H4 (cell line): ENCODE measurements around the gene GRN. TPM values are rescaled to one million over a fixed set of nuclear protein-coding genes. Genes with fewer than 3 reads are reported as not detected.
"Not testable (repeated sequence)": the region's sequence is repeated elsewhere in the genome, so short reads cannot be mapped to it uniquely, and the experiment has no call there.

Source experiments
- DNase-seq: peaks from one replicate; pipeline ENCODE4 v3.0.0-alpha.2; 2015; ENCODE audit warnings: low spot score
- total RNA-seq: library from RNA; depleted of rRNA; stranded (reverse); fragments of >200 nt; shearing (Covaris generic); gene quantifications from 2 replicates; pipeline ENCODE4 v1.2.3, GENCODE V29; 2014

Gene GRN
- total RNA-seq, 1 experiment from 2014 or later: 134 TPM

DNA sequence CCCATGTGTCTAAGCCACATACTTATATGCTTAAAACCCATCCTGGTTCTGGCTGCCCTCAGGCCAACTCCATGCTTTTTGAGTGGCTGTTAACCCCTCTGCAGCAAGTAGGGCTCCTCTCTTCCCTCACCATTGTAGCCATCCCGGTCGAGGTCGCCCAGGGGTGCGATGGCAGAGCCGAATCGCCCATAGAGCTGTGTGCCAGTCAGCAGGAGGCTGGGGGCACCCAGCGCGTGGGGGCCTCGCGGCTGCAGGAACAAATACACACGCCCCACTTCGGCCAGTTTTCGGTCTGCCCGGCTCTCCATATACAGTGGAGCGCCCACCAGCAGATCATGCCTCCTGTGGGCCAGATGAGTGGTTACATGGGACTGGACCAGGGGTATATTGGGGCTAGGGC lies 38.3 kb downstream of the GRN start:
- DNase-seq: no peak

DNA sequence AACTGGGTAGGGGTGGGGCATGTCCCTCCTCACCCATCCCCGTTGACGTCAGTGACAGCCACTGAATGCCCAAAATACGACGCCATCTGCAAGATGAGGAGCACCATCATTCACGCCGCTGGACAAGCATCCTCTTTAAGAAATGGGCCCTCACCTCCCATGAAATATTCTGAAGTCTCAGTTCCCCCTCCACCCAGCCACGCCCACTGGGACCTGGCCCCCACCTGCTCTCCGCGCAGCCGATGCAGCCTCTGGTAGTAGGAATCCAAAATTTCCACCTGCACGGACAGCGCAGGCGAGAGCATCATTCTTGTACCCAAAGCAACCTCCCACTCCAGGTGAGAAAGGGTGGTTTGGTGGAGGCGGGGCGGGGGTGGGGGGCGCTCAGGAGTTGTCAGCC lies 38.8 kb downstream of the GRN start:
- DNase-seq: no peak

DNA sequence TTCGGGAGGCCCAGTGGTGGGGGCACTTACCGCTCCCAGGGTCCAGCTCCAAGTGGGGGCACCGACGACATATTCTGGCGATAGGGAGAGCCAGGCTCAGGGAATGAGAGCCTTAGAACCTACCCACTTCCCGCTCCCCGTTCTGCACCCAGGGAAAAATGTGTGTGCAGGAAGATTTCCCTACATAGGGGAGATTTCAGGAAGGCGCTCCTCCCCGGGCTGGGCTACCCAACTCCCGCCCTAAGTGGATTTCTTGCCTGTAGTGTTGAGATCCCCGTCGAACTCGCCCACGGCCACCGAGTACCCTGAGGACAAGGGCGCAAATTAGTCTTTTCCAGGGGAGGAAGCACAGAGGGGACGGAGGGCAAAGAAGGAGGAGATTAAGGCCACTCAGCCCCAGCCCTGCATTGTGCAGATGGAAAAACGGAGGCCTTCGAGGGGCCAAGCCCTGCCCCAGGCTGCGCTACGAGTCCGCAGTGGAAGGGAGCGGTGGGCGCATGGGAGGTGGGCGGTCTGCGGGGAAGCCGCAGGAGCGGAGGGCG lies 39.2 kb downstream of the GRN start:
- no peak for DNase-seq

DNA sequence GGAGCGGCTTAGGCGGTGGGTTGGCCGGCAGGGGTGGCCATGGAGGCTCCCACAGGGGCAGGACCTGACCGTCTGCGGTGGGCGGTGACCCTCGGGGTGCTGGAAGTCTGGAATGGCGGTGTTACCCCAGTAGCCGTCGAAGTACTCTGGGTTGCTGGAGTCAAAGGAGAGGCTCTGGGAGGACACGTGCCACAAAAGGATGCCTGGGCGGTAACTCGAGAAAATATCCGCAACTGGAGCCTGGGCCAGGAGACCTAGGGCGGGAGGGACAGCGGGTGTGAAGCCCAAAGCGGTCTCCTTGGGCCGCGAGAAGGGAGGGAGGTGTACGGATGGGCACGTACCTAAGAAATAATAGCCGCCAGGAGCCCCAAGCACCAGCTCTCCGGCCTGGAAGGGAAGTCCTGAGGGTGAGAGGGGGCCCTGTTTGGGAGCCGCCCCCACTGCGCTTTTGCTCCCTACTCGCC lies 39.8 kb downstream of the GRN start:
- DNase-seq: no peak

DNA sequence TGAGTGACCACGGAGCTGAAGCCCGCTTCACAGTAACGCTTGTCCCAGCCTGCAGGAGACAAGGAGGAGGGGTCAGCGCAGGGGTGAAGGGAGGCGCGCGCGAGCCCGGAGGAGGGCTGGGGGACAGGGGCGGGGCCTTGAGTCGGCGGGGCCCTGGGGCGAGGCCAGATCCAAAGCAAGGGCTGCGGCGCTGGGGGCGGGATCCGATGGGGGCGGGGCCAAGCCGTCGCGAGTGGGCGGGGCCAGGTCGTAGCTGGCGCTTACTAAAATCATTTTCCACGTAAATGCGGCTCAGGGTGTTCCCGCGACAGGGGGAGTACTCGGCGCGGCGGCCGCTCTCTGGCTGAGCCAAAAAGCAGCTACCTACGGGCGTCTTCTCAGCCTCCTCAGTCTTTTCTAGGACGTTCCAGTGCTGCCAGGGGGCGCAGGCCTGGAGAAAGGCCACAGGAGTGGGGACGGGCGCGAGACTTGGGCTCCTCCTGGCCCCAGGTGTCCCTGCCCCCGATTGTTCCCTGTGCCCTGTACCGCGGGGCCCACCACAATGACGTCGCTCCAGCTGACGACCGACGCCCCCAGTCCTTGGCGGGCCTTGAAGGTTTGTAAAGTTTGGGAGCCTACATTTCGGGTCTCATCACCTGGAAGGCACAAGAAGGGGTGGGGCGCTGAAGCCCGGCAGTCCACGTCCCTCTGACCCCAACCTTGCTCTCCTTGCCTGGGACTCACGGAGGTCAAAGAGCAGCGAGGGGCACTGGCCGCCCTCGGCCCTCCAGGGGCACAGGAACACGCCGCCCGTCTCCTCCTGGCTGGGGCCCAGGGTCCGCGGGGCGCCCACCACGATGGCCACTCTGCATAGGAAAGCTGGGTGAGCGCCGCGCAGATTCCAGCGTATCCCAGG lies 40.4 kb downstream of the GRN start:
- peak; percentile 64 for DNase-seq

DNA sequence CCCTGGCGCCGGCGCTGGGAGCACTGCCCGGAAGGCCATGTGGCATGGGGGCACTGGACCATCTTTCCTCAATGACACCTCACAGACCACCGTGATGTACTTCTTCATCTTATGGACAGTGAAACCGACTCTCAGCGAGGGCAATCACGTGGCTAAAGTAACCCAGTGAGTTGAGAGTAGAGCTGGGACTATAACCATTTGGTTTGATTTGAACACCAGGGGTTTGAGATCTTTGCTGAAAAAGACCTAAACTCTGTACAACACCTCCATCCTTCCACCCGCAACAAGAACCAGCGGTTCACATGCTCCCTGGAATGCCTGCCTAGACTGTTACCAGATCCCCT lies 41.1 kb downstream of the GRN start:
- no peak for DNase-seq

DNA sequence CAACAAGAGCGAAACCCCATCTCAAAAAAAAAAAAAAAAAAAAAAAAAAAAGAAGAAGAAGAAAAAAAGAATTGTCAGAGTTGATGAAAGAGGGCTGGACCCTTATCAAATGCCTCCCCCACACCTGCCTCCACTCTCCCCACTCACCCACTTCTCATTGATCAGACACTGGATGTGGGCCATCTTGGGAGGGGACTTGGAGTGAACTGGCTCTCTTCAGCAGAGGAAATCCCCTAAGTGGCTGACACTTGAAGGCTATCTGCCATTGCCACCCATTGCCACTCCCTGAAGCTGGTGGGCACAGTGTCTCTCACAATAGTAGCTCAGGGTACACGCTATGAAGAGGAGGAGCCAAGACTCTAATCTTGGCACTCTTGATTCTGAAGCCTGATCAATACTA lies 42.7 kb downstream of the GRN start:
- DNase-seq: no peak

DNA sequence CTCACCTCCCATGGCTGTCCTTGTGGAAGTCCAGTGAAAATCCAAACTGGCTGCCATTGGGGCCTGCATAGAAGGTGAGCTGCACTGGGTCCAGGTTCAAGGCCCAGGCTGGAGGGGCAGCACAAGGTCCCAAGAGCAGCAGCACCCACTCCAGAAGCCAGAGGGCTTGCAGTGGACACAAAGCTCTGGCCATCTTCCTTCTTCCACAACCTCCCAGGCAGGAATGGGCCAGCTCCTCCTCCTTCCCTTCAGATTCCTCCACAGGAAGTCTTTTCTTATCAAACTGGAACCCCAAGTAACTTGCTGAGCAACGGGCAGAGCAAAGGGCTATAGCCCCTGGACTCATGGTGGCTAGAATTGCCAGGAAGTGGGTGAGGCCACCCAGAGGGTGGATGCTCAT lies 44.2 kb downstream of the GRN start, which contains the start of gene ITGA2B:
ITGA2B (minus strand) TSS at position 369 of the 400 bp plus-strand sequence; CDS start at position 193, 176 bp downstream.
- DNase-seq: no peak

DNA sequence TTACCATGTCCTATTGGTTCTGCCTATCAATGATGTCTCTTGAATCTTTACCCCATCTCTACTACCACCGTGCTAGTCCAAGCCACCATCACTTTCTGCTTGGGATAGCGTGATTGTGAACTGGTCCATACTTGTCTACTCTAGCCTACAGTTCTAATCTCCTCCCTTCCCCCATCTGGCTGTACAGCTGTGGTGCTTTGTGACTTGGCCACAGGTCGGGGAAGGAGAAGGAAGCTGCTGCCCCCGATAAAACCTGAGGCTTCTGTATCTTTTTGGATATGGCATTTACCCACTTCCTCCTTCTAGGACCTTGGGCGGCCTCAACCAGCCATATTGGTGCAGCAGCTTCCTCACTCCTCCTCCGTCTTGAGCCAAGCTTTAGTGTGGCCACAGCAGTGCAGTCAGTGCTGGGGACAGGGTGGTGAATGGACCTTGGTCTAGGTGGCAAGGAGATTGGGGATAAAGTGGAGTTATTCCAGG lies 44.7 kb downstream of the GRN start:
- DNase-seq: no peak

DNA sequence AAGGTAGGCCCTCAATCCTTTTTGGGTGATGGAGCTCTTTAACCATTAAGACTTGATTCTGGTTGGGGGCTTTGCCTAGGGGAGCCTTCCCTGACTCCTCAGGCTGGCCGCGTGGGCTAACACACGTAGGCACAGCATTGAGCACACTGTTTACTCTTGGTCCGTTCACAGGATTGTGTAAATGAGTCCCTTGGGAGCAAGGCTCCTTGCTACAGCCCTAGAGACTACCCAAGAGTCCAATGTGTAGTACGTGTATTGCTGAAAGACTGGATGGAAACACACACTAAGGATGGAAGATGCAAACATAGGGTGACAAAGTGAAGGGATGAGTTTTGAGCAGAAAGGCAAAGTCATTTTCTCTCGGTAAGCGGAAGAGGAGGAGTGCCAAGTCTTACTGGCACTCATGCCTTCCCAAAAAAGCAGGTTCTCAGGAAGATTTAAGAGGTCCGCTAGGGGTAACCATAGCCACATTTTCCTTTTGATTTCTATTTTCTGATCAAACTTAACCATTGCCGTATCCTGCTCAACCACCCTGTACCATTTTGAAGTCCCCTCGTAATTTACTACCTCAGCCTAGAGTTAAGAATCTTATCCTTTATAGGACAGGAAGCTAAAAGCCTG lies 45.3 kb downstream of the GRN start:
- DNase-seq: no peak

DNA sequence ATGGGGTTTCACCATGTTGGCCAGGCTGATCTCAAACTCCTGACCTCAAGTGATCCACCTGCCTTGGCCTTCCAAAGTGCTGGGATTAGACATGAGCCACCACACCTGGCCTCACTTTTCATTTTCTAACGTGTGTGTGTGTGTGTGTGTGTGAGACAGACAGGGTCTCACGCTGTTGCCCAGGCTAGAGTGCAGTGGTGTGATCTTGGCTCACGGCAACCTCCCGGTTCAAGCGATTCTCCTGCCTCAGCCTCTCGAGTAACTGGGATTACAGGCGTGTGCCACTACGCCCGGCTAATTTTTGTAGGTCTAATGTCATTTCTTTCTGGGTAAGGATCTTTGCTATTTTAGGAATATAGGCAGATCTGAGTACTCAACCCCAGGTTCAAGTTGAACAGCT lies 49.0 kb downstream of the GRN start:
- DNase-seq: not testable (repeated sequence)

DNA sequence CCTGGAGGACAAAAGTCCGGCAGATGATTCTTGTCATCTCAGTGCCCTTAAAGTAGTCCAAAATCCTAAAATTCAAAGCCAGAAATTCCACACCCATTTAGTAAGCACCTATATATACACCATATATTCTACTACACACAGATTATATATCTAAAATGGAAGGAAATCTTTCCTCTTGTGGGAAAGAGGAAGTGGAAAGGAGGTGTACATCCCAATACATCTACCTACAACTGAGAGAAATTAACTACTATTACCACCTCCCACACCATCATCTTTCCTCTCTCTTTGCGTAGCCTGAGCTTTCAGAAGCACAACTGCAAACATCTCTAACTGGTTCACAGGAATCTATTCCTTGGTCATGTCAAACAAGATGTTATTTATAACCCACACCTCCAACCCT lies 49.7 kb downstream of the GRN start:
- no peak for DNase-seq

DNA sequence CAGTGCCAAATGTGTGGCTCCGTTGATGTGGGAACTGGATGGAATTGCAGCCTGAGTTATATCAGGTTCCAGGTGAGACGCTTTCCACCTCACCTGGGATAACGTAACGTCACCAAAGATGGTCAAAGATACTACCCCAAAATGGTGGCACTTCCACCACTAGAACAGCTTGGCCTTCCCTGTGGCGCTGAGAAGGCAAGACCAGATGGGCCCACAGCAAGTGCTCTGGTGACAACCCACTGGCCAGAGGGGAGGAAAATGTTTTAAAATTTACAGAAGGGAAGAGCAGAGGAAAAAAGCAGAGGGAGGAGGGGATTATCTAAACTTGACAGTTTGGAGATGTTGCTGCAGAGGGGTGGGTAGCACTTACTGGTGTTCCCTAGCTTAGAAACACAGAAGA lies 51.8 kb downstream of the GRN start:
- DNase-seq: no peak

DNA sequence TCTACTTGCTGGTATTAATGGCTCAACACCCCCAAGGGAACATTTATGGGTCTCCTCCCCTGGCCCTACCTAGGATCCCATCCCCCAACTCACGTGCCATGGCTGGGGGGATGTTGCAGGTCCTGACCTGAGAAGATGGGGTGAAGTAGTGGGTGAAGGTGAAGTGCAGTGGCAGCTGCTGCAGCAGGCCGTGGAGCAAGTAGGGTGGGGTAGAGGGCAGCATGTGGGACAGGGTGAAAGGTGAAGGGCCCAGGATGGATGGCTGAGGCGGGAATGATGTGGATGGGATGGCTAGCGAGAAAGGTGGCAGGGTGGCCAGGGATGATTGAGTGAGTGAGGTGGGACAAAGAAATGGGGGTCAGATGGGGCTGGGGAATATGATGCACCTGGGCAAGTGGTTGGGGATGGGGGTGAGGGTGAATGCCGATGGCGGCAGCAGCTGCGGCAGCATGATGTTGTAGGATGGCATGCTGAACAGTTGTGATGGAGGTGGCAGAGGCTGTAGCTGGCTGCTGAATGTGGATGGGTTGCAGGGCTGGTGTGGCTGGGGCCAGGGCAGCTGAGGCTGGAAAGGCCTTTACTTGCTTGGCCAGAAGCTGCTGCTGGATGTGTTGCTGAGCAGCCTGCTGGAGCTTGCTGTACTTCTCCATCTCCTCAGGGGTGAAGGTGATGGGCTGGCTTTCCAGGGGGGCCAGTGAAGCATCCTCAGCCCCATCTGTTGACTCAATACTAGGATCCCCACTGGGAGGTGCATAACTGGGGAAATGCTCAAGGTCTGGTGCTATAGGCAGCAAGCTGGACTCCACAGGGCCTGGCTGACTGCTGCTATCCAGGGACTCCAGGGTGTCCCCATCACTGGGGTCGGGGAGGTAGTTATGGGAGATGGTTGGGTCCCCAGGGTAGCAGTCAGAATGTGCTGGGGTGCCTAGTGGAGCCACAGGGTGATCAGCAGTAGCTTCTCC lies 52.7 kb downstream of the GRN start:
- no peak for DNase-seq

DNA sequence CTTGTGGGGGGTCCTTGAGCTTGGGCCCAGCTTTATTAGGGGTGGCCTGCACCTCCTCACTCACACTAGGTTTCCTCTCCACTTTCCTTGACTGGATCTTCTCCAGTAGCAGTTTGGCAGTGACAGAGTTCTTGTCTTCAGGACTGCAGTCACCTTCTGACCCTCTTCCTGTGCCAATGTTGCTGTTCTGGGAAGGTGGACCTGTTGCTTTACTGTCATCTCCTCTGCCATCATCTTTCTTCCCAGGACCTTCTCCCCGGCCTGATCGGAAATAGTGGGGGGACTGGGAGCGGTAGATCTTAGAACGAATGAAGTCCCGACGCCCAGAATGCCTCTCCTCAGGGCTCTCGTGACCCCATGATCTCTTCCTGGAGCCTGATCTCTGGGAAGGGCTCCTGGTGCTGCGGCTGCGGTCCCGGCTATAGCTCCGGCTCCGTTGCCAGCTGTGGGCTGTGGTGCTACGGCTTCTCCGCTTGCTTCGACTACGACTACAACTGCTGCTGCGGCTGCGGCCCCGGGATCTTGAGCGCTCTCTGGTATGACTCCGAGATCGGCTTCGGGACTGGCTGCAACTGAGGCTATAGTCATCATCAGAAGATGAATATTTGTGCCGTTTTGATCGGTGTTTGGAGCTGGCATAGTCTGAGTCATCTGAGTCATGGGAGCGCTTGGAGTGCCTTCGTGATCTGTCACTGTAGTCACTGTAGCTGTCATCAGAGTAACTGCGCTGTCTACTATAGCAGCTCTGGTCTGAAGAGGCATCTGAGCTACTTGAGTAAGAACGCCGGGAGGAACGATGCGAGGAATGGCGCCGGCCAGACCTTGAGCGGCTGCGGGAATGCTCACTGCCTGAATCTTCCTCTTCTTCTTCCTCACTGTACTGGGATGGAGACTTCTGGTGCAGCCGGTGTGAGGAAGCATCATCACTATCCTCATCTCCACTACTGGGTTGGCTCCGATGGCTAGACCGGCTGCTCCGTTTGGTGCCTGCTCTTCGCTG lies 53.9 kb downstream of the GRN start:
- no peak for DNase-seq

DNA sequence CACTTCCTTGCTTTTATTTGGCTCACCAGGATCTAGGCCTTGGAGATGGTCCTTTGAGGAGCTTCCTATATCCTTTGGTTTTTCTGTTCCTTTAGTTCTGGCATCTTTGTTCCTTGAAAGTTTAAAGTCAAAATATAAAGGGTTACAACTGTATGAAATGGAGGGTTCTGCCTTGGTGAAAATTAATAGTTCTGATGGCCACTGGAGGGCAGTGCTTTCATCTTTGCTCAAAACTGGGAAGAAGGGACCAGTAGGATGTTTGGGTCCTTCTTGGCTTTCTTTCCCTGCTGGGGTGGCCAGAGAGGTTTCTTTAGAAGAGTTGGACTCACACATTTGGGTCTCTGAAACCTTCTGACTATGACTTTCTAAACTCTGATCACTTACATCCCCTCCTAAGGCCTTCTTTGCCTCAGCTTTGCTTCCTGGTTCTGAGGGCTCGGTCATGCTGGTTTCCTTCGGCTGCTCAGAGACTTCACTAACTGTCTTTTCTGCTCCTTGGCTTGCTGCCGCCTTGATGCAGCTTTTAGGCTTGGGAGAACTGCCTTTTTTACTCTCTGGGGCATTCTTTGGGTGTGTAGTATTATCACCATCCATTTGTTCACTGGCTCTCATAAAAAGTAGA lies 55.2 kb downstream of the GRN start:
- no peak for DNase-seq
